GM06990 (cell line): ENCODE measurements around the gene CCM2.

Experiments used
- DNase-seq: peaks from one replicate; pipeline ENCODE4 v3.0.0-alpha.2; 2011; ENCODE audit not compliant: insufficient read length; ENCODE audit errors: extremely low read depth
- H3K27me3 ChIP-seq: replicated peaks from 2 replicates; pipeline ENCODE4 v1.6.0; 2011; ENCODE audit warnings: low read length; ENCODE audit not compliant: control insufficient read depth, insufficient read depth
- H3K36me3 ChIP-seq: 2 replicates; pipeline ENCODE4 v1.5.1; 2011; ENCODE audit warnings: low read length; ENCODE audit not compliant: control insufficient read depth, insufficient read depth
- H3K4me3 ChIP-seq: replicated peaks from 2 replicates; pipeline ENCODE4 v1.5.1; 2011; ENCODE audit warnings: low read depth, mild to moderate bottlenecking, control low read depth, low read length
- TF ChIP-seq, protein P1 (sequence below): IDR thresholded peaks from 2 replicates; pipeline ENCODE4 v1.5.1; 2011; ENCODE audit warnings: low read length, control low read depth, mild to moderate bottlenecking, inconsistent platforms; ENCODE audit not compliant: insufficient read depth, poor library complexity, severe bottlenecking

The CCM2 gene

DNA sequence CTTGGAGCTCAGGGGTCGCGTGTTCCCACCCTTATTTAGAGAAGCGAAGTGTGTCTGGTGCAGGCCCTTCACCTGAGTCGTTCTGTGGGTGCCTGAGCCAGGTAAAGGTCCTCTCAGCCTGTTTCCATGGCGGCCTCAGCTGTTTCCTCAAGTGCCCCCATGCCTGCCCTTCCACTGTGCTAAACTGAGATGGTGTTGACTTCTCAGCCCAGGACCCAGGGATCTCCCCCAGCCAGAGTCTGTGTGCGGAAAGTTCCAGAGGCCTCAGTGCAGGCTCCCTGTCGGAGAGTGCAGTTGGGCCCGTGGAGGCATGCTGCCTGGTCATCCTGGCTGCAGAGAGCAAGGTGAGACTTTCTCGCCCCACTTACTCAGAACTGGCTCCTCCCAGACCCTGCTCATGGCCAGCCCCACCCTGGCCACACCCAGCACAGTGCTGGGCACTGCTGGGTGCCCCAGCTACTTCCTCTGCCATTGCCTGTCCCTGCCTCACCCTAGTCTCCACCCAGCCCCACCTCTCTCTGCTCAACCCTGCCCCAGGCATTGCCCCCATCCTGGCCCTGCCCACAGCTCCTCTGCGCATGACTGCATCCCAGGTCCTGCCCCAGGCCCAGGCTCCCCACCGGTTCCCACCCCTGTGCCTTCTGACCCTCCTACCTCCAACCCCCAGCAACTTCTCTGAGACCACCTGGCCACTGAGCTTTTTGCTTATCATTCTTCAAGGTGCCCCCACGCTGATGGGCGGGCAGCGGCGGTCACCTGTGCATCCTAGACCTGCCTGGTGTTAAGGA is 68.4 kb downstream of the CCM2 start:
- peaks cover 45% of the 10 kb centered on the region for H3K36me3 ChIP-seq
- H3K27me3 ChIP-seq: no peaks in the 10 kb centered on the region
- H3K4me3 ChIP-seq: no peak overlapping the region
- TF ChIP-seq, protein P1, sequence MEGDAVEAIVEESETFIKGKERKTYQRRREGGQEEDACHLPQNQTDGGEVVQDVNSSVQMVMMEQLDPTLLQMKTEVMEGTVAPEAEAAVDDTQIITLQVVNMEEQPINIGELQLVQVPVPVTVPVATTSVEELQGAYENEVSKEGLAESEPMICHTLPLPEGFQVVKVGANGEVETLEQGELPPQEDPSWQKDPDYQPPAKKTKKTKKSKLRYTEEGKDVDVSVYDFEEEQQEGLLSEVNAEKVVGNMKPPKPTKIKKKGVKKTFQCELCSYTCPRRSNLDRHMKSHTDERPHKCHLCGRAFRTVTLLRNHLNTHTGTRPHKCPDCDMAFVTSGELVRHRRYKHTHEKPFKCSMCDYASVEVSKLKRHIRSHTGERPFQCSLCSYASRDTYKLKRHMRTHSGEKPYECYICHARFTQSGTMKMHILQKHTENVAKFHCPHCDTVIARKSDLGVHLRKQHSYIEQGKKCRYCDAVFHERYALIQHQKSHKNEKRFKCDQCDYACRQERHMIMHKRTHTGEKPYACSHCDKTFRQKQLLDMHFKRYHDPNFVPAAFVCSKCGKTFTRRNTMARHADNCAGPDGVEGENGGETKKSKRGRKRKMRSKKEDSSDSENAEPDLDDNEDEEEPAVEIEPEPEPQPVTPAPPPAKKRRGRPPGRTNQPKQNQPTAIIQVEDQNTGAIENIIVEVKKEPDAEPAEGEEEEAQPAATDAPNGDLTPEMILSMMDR: no peak
- no peak for DNase-seq

DNA sequence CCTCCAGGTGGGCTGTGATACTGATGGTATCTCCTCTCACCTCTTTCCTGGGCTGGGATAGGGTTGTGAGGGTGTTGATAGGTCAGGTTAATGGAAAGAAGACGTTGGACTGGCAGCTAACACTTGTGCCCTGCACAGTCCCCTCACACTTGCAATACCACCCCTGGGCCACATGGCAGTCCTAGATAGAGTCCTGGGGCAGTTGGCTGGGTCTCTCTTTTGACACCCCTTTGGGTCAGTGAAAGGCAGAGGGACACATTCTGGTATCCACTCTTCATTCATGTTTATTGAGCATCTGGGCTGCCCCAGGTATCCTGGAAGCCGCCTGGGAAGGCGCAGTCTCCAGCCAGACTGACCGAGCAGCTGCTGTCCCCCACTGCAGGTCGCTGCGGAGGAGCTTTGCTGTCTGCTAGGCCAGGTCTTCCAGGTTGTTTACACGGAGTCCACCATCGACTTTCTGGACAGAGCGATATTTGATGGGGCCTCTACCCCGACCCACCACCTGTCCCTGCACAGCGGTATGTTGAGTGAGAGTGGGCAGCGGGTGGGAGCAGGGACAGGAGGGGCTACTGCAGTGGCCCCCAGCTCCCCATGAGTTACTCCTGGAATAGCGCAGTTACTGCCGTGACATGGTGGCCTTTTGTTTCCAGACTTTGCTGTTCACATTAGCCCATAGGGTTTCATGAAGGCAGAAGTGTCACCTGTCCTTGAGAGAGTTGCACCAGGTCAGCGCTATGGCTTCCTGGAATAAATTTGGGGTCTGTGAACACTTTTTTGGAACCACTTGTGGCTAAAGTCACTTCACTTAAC is 69.6 kb downstream of the CCM2 start:
- H3K27me3 ChIP-seq: no peaks in the 10 kb centered on the region
- TF ChIP-seq, protein P1: no peak
- no peak for DNase-seq
- no peak overlapping the region for H3K4me3 ChIP-seq
- peaks cover 51% of the 10 kb centered on the region for H3K36me3 ChIP-seq

DNA sequence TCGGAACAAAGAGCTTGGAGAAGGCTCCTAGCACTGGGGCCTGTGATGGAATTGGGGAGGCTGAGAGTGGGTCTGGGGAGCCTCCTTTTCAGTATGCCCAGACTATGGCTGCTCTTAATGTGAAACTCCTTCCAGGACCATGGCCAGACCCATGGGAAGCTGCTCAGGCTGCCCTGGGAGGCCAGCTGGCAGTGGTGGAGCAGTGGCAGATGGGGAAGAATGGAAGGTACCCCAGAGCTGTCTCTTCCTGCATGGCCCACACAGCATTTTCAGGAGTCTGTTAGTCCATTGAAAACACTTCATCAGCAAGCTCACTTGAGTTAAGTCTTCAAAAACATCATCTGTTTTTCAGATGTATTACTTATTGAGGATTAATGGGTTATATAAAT is 70.2 kb downstream of the CCM2 start:
- TF ChIP-seq, protein P1: no peak
- Histone ChIP-seq H3K36me3 (peaks cover 52% of the 10 kb centered on the region), H3K27me3 (no peaks in the 10 kb centered on the region), H3K4me3 (no peak overlapping the region)
- DNase-seq: no peak

DNA sequence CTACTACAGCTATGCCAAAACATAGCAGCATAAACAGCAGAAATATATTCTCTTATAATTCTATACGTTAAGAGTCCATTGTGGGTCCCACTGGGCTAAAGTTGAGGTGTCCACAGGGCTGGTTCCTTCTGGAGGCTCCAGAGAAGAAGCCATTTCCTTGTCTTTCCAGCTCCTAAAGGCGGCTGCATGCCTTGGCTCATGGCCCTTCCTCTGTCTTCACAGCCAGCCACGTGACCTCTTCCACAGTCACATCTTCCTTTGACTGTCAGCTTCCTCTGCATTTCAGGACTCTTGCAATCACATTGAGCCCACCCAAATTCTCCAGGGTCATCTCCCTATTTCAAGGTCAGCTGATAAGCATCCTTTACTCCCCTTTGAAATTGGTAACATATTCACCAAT is 71.5 kb downstream of the CCM2 start:
- Histone ChIP-seq H3K27me3 (no peaks in the 10 kb centered on the region), H3K36me3 (peaks cover 56% of the 10 kb centered on the region), H3K4me3 (no peak overlapping the region)
- TF ChIP-seq, protein P1: no peak
- DNase-seq: no peak

DNA sequence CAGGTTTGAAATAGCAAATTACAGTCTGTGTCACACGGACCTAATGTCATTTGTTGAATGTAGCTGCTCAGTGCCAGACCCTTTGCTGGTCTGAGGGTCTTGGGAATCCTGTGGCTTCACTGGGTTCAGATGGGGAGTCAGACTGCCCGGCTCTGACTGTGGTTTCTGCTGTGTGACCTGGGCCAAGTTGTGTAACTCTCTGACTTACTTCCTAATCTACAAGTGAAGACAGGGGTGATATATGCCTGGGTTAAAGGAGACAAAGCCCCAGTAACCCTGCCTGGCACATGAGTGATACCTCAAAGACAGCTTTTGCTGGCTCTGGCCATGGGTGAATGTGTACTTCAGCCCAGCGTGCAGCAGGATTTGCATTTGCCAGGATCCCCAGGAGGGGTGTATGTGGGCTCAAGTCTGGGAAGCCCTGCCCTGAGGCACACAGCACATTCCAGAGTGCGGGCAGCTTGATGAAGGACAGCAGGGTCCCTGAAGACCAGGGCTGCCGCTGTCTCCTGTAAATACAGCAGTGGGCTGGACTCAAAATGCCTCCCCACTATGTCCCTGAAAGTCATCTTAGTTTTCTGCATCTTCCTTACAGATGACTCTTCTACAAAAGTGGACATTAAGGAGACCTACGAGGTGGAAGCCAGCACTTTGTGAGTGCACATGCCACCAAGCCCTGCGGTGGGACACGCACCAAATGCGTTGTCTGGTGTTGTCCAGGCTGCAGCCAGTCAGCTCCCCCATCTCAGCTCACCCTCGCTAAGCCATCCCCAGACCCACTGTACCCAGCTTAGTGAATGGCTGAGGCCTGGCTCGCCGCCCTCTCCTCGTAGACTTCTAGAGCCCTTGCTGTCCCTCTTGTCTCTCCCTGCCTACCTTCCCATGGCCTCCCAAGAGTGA is 72.4 kb downstream of the CCM2 start:
- Histone ChIP-seq H3K4me3 (no peak overlapping the region), H3K36me3 (peaks cover 59% of the 10 kb centered on the region), H3K27me3 (no peaks in the 10 kb centered on the region)
- no peak for DNase-seq
- TF ChIP-seq, protein P1: no peak
